Stimulated activated CD4-positive, alpha-beta T cell treated with anti-CD3 and anti-CD28 coated beads, Interleukin-15, amount 100 ng/mL, for 48 hours (primary cell): Measurements from ENCODE around the gene CHST3.

Source experiments
- DNase-seq, 2 donors: peaks; one replicate each; pipeline ENCODE4 v3.0.0-alpha.2; 2020; ENCODE audit warnings: low read depth in 2 of 2

The CHST3 gene

DNA sequence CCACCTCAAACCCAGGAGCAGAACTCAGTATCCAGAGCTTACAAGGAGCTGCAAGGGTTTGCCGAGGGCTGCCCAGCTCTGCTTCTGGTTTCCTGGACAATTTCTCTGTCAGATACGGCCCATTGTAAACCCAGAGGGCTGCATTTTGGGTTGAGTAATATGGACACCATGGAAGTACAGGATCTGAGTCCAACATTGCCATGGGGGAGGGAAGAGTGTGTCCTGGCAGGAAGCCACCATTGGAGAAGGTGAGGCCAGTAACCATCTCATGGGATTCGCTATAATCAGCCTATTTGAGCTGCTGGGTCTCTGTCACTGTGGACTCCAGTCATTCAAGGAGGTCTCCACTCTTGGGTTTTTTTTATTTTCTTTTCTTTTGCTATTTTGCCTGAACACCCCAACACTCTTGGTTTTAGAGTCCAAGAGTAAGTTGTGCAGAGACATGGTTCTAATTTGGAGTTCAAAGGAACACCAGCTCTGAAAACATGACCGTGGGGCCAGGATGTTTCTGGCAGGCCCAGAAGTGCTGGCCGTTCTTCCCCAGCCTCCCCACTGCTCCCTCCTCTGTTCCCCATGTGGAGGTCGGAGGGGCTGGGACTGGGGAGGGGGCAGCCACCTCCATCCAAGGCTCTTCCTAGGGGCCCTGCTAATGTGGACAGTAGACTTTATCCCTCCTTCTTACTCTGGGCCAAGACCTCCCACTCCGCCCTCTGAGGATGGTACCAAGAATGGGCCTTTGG, 46.2 kb downstream of the CHST3 start:
- DNase-seq, result no peak

DNA sequence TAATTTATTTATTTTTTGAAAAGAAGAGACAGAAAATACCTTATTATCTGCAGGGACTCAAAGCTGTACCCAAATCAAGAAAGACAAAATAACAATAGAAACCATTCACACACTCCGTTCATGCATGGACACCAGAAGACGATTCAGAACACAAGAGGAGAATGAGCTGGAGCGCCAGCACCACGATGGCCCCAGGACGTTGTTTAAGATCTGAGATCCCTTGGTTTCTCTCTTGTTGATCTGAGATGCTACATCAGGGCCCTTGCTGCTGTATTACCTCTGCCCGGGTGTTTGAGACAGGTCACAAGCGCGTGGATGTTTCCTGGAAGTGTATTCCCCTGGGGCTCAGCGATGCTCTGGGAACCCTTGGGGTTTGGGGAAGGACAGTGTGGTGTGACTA, 46.8 kb downstream of the CHST3 start:
- DNase-seq, result no peak

DNA sequence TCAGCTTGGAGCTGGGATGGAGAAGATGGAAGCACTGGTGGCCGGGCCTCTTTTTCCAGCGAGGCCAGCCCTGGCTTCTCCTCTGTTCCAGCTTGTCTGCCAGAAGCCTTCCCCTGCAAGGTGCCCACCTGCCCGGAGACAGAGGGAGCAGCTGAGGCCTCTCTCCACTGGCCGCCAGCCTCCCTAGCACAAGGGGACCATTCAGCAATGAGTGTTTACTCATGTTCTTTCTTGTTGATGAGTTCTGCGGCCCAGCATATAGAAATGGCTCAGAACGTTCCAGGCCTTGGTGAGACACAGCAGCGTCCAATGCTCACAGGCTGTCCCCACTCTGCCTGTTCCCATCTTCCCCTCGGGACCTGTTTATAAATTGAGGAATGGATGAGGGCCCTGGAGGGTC, 47.3 kb downstream of the CHST3 start:
- DNase-seq, result no peak

DNA sequence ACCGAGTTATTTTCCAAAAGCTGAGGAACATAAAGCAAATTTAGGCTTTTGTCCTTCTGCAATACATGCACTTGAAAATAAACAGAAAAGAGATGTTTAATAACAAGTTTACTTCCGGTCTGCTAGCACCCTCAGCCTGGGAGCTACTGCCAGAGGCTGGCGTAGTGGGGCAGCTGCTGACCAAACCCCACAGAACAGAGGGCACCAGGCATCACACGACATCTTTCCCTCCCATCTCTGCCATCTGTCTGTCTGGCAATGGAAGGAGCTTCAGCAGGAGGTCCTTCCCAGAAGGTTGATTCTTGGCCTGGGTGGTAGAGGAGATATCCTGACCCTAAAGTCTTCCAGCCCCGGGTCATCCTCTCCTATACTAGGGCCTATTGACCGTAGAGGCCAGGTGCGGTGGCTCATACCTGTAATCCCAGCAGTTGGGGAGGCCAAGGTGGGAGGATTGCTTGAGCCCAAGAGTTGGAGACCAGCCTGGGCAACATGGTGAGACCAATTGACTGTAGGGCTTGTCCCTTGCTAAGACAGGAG, 47.8 kb downstream of the CHST3 start:
- no peak for DNase-seq

DNA sequence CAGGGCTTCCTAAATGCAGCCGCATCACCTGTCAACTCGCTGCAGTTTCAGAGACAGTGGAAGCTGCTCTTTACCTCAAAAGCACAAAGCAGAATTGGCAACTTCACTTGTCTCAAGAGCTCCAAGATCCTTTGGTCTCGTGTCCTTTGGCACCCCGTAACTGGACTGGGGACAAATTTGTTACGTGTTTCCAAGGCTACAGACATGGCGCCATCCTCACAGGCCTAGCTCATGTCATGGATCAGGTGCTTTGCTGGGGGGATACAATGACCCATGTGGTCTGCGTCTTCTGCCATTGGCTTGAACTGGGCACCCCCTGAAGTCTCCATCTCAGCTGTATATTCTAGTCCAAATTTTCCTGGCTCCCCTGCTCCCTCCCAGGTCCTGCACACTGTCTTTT, 48.6 kb downstream of the CHST3 start:
- no peak for DNase-seq

DNA sequence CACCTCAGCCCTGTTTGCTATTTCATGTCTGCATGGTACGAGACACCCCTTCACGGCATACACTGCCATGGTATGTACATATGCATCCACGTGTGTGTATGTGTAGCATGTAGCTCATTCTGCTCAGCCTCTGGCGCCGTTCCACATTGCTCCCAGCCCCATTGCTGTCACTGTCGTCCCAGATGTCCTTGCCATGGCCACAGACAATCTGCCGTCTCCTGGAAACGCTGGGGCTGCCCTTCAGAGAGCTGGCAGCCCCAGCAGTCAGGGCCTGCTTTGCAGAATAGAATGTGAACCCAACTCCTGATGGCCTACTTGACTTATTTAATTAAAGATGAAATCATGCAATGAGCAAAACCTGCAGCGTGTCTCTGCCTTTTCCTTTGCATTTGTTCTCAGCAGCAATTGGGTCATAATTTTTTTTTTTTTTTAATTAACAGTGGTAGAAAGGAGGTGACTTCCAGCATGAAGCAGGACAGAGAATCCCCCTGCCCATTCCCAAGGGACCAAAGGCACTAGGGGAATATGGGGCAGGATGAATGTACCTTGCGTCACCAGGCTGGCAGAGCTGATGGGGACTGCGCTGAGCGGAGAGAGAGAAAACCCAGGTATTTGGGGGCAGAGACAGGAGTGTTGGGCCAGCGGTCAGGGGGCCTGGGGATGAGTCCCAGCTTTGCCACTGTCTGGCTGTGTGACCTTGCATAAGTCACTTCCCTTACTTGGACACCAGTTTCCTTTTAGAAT, 49.2 kb downstream of the CHST3 start:
- DNase-seq, result no peak

DNA sequence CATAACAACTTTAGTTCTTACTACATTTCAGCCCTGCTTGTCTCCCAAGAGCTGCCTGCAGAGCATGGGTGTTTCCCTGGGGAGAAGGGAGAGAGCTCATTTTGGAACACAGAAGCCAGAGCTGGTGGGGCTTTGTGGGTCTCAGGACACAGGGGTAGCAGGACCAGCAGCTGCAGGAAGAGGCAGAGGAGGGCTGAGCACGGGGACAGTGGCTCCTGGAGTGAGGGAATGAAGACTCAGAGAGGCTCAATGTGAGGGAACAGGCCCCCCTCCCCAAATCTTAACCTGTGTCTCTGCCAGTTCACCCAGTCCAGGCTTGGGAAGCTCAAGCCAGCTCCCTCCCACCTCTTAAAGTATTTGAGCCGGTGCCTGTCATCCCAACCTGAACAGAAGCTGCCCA, 50.0 kb downstream of the CHST3 start:
- DNase-seq, result no peak

DNA sequence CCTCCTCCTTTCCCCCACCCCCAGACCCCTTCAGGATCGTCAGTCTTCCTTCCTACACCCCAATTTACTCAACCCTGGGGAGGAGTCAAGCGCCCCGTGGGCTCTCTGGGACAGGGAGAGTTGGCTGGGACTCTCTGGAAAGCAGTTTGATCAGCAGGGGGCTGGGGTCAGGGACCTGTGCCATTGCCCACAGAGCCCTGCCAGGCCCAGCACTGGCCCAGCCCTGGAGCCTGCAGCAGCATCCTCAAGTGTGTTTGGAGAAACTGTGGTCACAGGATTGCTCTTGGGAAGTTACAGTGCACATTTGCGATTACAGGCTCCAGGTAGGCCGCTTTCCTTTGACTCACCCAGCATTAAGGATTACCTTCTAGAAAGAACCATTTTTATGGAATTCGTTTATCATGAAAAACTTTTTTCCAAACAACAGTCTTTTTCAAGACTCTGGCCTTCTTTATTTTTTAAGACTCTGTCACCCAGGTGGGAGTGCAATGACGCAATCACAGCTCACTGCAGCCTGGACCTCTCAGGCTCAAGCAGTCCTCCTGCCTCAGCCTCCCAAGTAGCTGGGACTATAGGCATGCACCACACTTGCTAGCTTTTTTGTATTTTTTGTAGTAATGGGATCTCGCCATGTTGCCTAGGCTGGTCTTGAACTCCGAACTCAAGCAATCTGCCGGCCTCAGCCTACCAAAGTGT, 50.7 kb downstream of the CHST3 start:
- no peak for DNase-seq

DNA sequence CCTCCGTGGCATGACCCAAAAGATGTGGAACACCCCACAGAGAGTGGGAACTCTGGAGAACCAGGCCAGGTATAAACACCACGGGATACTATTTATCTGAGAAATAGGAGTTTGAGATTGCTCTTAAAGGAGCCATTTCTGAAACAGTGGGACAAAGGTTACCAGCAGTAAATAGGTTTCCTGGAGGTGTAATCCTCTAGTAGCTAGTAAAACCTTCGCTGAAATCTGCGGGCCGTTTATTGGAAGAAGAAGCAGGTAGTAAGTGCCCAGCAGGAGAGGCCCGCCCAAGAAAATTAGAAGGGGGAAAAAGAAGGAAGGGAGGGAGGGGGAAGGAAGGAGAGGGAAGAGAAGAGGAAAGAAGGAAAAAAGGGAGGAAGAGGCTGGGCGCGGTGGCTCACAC, 51.6 kb downstream of the CHST3 start:
- DNase-seq, result no peak

DNA sequence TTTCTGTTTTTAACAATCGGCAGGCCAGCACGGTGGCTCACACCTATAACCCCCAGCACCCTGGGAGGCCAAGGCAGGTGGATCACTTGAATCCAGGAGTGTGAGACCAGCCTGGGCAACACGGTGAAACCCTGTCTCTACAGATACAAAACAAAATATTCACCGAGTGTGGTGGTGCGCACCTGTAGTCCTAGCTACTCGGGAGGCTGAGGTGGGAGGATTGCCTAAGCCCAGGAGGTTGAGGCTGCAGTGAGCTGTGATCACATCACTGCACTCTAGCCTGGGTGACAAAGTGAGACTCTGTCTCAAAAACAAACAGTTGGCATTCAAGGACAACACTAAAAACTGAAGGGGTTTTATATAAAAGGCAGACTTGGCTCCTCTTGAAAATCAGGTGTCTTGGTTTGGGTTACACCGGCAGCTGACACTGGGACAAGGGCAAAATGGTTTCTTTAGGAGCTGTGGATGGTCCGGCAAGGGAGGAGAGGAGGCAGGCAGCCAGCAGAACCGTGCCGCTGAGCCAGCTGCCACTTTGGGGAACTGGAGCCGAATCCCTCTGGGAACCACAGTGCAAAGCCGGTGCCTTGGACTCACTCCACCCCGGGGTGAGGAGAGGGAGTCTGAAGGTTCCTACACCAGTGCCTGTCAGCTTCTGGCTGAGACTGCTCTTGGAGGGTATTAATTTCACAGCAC, 52.6 kb downstream of the CHST3 start:
- no peak for DNase-seq

DNA sequence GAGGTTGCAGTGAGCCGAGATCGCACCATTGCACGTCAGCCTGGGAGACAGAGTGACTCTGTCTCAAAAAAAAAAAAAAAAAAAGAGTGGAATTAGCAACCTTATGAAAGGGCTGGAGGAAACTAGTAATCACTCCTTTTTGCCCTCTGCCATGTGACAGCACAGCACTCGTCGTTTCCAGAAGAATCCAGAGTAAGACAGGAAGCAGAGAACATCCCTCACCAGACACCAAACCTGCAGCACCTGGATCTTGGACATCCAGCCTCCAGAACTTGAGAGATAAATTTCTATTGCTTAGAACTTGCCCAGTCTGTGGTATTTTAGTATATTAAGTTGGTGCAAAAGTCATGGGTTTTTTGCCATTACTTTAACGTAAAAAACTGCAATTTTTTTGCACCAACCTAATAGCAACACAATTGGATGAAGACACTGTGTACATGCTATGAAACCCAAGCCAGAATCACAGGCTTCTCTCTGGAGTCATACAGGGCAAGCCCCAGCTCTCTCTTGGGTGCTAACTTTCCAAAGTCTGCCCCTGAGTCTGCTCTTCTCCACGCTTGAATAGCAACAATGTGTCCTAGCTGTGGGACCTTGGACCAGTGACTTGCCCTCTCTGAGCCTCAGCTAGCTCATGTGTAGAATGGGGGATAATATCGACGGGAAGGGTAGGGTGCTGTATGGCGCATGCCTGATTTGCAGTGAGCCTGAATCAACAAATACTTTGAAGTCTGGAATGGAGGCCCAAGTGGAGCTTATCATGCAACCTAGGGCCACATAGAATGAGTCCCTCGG, 55.1 kb downstream of the CHST3 start:
- DNase-seq, result no peak

DNA sequence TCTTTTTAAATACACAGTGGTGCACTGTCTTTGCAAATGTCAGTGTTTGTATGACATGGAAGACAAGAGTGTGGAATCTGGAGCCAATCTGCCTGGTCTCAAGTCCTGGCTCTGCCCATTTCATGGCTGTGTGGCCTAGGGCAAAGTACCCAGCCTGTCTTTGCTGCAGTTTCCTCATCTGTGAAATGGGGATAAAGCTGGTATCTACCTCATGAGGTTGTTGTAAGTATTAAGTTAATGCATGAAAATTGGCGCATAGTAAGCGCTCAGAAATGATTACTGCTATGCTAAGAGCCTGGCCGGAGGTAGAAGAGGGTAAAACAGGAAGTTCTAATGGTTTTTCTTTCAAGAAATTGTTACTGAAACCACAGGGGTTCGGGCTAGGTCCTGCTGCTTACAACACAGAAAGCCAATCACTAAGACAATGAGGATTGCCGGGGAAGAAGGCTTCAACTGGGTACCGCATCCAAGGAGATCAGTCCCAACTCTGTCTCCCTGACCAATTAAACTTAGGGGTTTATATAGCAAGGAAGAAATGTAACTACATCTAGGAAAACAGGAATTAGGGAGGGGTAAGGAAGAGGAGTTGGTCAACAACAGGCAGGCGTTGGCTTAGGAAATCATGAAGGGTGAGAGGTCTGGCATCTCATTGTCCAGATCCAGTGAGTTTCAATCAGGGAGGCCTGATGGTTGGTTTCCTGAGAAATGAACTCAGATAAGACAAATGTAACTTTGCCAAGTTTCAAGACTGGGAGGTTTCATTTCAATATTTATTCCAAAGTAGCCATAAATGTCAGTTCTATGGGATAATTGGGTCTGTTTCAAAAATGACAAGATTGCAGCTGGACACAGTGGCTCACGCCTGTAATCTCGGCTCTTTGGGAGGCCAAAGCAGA, 57.0 kb downstream of the CHST3 start:
- no peak for DNase-seq

DNA sequence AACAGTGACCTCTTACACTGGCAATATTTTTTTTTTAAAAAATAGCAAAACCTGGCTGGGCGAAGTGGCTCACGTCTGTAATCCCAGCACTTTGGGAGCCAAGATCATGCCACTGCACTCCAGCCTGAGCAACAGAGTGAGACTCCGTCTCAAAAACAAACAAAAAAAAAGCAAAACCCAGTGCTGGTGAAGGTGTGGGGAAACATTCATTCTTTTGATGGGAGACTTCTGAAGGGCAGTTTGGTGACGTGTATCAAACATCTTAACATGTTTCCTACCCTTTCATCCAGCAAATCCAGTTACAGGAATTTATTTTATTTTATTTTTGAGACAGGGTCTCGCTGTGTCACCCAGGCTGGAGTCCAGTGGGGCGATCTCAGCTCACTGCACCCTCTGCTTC, 58.0 kb downstream of the CHST3 start:
- DNase-seq, result no peak

DNA sequence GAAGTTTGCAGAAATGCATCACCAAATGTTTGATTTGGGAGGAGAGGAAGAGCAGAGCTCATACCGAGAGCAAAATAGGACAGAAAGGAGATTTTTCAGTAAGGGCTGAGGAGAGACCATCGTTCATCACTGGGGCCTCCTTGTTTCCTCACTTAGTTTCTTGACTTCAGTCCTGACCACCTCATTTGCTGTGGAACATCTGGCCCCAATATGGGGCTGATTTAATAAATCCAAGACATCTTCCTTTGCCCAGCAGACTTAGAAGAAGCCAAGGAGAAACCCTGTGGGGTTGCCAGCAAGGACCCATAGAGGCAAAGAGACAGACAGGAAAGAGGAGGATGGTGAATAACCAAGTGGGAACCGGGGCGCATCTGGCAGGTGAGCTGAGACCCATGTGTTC, 60.4 kb downstream of the CHST3 start:
- no peak for DNase-seq

DNA sequence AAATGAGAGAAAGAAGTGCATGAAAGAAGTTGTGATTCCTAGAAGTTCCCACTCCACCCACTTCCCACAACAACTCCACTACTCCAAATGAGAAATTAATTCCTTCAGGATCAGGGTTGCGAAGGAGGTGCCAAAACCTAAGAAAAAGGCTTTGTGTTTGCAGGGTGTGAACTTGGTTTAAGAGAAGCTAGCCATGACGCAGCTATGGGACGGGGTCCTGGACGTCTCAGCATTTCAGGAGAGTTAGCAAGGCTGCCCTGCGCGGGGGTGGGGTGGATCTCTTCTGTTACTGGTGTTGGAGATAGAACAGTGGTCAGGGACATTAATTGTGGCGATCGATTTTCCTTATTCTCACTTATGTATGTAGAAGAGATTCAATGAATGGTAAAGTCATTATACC, 61.2 kb downstream of the CHST3 start:
- no peak for DNase-seq

DNA sequence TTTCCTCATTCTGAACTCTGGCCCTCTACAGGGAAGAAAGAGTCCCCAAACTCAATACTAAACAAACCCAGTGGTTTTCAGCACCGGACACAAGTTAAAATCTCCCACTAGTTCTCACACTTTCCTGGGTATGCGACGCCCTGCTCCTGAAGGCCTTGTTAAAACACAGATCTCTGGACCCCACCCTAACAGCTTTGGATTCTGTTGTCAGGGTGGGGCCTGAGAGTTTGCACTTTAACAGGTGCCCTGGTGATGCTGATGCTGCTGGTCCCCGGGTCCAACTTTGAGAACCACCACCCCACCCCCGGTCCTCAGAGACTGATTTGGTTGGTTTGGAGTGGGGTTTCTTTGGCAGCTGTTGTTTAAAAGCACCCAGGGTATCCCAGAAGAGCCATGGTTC, 61.6 kb downstream of the CHST3 start:
- DNase-seq, result no peak

DNA sequence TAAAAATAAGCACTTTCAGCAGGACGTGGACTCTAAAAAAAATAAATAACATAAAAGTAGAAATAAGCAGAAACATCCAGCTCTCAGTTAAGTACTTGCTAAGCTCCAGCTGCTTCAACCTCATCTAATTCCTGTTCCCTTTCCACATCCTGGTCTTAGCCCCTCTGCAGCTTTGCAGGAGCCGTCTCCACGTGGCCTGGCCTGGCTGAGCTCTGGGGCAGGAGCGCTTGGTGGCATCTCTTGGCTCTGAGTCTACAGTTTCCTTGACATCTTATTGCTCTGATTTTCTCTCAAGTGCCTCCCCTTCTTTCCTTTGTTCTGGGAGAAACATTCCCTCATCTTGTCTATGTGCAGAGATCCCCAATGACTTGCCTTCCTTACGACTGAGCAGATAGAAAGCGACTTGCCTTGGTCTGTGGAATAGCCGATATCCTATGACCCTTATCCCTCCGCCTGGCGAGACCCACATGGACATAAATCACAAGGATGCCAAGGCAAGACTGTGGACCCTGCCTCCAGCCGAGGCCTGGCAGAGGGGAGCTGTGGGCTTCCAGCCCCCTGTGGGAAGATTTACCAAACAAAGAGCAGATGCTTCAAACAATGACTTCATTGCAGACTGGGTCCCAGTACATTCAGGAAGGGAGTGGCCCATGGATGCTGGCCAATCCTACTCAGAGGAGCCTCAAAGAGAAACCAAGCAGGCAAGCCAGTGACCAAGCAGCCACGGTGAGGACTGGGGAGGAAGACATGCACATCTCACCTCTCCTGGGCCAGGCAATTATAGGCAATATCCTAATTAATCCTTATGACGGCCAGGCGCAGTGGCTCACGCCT, 62.3 kb downstream of the CHST3 start:
- DNase-seq, result no peak

DNA sequence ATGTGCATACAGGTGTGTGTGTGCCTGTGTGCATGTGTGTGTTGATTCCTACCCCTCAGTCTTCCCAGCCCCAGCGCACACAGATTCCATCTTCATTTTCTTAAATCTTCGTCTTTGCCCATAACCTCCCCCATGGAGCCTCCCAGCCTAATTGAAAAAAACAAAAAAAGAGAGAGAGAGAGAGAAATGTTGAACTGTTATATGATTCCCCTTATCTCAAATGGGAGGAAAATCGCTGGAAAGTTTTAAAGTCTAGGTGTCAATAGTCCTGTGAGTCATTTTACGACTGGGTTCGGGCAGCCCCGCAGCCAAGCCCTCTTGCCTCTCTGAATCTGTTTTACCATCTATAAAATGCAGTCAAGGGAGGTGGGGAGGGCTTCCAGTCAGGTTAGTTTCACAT, 63.3 kb downstream of the CHST3 start:
- DNase-seq, result no peak

DNA sequence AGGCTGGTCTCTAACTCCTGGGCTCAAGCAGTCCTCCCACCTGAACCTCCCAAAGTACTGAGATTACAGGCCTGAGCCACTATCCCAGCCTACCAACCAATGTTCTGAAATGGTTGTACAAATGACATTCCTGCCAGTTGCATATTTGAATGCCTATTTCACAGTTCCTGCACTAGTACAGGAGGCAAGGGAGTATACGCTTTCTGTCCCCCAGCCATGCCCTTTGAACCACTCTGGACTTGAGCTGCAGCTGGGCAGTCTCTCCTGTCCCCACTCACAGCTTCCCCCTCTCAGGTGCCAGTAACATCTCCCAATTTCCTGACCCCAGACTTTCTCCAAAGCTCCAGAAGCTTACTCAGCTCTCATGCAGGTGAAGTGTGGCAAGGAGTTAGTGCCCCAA, 65.2 kb downstream of the CHST3 start:
- DNase-seq, result no peak
